ENCODE data around the gene CBL.
"Not testable (repeated sequence)": the region's sequence is repeated elsewhere in the genome, so short reads cannot be mapped to it uniquely, and the experiment has no call there.

CBL gene

GRCh38 chr11:119205574-119206510 lies at the start of gene CBL:
Gene CBL, plus strand, starts transcription at chr11:119206339. Its CDS starts 79 bp downstream, at chr11:119206418.
- peak; percentile 89 for DNase-seq (ENCODE audit: low spot score)

- DNase-seq (ENCODE audit: low spot score) = no peak
Measured at GRCh38 chr11:119156496-119156895, 49.6 kb upstream of the CBL start.

GRCh38 chr11:119157063-119157462 lies 49.1 kb upstream of the CBL start:
- DNase-seq (ENCODE audit: low spot score) = no peak

- no peak for DNase-seq (ENCODE audit: low spot score)
Measured at GRCh38 chr11:119158467-119158866, 47.7 kb upstream of the CBL start.

- DNase-seq (ENCODE audit: low spot score) = no peak
Measured at GRCh38 chr11:119160151-119160550, 46.0 kb upstream of the CBL start.

GRCh38 chr11:119161871-119162270 lies 44.3 kb upstream of the CBL start:
- DNase-seq (ENCODE audit: low spot score) = no peak

GRCh38 chr11:119166368-119167076 lies 39.6 kb upstream of the CBL start:
- peak; percentile 99 for DNase-seq (ENCODE audit: low spot score)

GRCh38 chr11:119167077-119167458 lies 39.1 kb upstream of the CBL start:
- peak; percentile 29 for DNase-seq (ENCODE audit: low spot score)

GRCh38 chr11:119167933-119168332 lies 38.2 kb upstream of the CBL start:
- DNase-seq (ENCODE audit: low spot score) = peak; percentile 35

- DNase-seq (ENCODE audit: low spot score) = peak; percentile 90
Measured at GRCh38 chr11:119168471-119169281, 37.5 kb upstream of the CBL start, which contains the start of gene NLRX1. Gene NLRX1, plus strand, starts transcription at chr11:119168725. Its CDS starts 2,679 bp downstream, at chr11:119171404.

- DNase-seq (ENCODE audit: low spot score) = peak; percentile 89
Measured at GRCh38 chr11:119169282-119169719, 36.8 kb upstream of the CBL start.

GRCh38 chr11:119172513-119172912 lies 33.6 kb upstream of the CBL start:
- no peak for DNase-seq (ENCODE audit: low spot score)

GRCh38 chr11:119173453-119173852 lies 32.7 kb upstream of the CBL start:
- no peak for DNase-seq (ENCODE audit: low spot score)

- peak; percentile 29 for DNase-seq (ENCODE audit: low spot score)
Measured at GRCh38 chr11:119175493-119176077, 30.6 kb upstream of the CBL start.

- no peak for DNase-seq (ENCODE audit: low spot score)
Measured at GRCh38 chr11:119178166-119178680, 27.9 kb upstream of the CBL start.

- no peak for DNase-seq (ENCODE audit: low spot score)
Measured at GRCh38 chr11:119179342-119179741, 26.8 kb upstream of the CBL start.

GRCh38 chr11:119179983-119180382 lies 26.2 kb upstream of the CBL start:
- DNase-seq (ENCODE audit: low spot score) = peak; percentile 17

- DNase-seq (ENCODE audit: low spot score) = no peak
Measured at GRCh38 chr11:119180729-119181676, 25.1 kb upstream of the CBL start.

GRCh38 chr11:119181677-119182412 lies 24.3 kb upstream of the CBL start:
- DNase-seq (ENCODE audit: low spot score) = no peak

- DNase-seq (ENCODE audit: low spot score) = not testable (repeated sequence)
Measured at GRCh38 chr11:119184399-119184798, 21.7 kb upstream of the CBL start.
